ENCODE data around the gene MPND.
"Not testable (repeated sequence)": the region's sequence is repeated elsewhere in the genome, so short reads cannot be mapped to it uniquely, and the experiment has no call there.

MPND gene

GRCh38 chr19:4322942-4323665, 20.3 kb upstream of the MPND start:
- no peak for DNase-seq

- no peak for DNase-seq
Measured at GRCh38 chr19:4323692-4324091, 19.7 kb upstream of the MPND start.

GRCh38 chr19:4324228-4324627, 19.1 kb upstream of the MPND start:
- DNase-seq, result no peak

- DNase-seq, result no peak
Measured at GRCh38 chr19:4326215-4326836, 17.0 kb upstream of the MPND start.

GRCh38 chr19:4326837-4327251, 16.5 kb upstream of the MPND start:
- DNase-seq, result peak in 1 of 2 donors; percentile 25

GRCh38 chr19:4327252-4327876, 16.0 kb upstream of the MPND start:
- peak; percentile 56 to 71 for DNase-seq

- no peak for DNase-seq
Measured at GRCh38 chr19:4327877-4328242, 15.5 kb upstream of the MPND start.

- DNase-seq, result peak; percentile 96
Measured at GRCh38 chr19:4328243-4328990, 14.9 kb upstream of the MPND start.

- peak; percentile 23 to 50 for DNase-seq
Measured at GRCh38 chr19:4328991-4329681, 14.2 kb upstream of the MPND start.

- DNase-seq, result no peak
Measured at GRCh38 chr19:4329858-4330257, 13.5 kb upstream of the MPND start.

GRCh38 chr19:4334929-4335570, 8.3 kb upstream of the MPND start:
- no peak for DNase-seq

- DNase-seq, result no peak
Measured at GRCh38 chr19:4337906-4338440, 5.4 kb upstream of the MPND start.

GRCh38 chr19:4338441-4339355, 4.7 kb upstream of the MPND start, which contains the start of gene STAP2:
Gene STAP2 (minus strand): TSS chr19:4338827. CDS start chr19:4338753, 74 bp downstream.
- peak; percentile 24 to 40 for DNase-seq

GRCh38 chr19:4342314-4342614, 1.1 kb upstream of the MPND start:
- DNase-seq, result no peak

- peak; percentile 86 to 89 for DNase-seq
Measured at GRCh38 chr19:4342615-4343369, 570 bp upstream of the MPND start.

GRCh38 chr19:4345342-4346019, 2.1 kb downstream of the MPND start:
- DNase-seq, result no peak

- no peak for DNase-seq
Measured at GRCh38 chr19:4346020-4346383, 2.6 kb downstream of the MPND start.

- DNase-seq, result no peak
Measured at GRCh38 chr19:4347521-4347920, 4.2 kb downstream of the MPND start.

GRCh38 chr19:4349225-4349624, 5.9 kb downstream of the MPND start:
- DNase-seq, result not testable (repeated sequence)

GRCh38 chr19:4350111-4350510, 6.7 kb downstream of the MPND start:
- no peak for DNase-seq

Data from activated CD4-positive, alpha-beta T cell treated with anti-CD3 and anti-CD28 coated beads for 4 hours (primary cell).